ENCODE measurements around the gene NDUFA6. TPM values are rescaled to one million over a fixed set of nuclear protein-coding genes. Genes with fewer than 3 reads are reported as not detected.
"Not testable (repeated sequence)": the region's sequence is repeated elsewhere in the genome, so short reads cannot be mapped to it uniquely, and the experiment has no call there.

The NDUFA6 gene
- polyA plus RNA-seq, 2 of the 4 experiments (the other 2 are of a cell fraction) = 79.1 to 99.0 TPM

DNA sequence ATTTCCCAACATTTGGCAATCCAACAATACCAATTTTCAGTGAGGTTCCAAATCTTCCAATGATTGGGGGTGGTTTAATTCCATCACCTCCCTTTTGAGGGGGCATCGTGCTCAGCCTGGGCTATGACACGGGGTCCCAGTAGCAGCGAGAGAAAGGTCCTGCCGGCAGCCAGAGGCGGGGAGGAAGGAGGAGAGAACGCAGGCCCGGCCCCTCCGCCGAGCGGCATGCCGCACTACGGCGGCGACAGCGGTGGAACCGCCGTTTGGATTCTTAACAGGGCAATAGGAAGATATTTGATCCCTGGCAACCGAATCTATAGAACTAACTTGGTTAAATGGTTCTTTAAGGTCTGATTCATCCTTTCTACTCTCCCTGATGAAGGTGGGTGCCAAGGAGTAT is 18.3 kb upstream of the NDUFA6 start:
- Histone ChIP-seq H3K4me2 (no peak overlapping the region), H3K4me1 (no peaks in the 10 kb centered on the region), H3K4me3 (no peak overlapping the region), H3K9me3 (peaks cover 11% of the 10 kb centered on the region; the same call in 2 of the 3 replicates), H3K27ac (no peak overlapping the region)
- ChIA-PET CTCF (interaction anchor here (1.3 kb wide), 1 partner anchor 18 kb away, joined by 8 read pairs; the partner anchor contains the start of gene NDUFA6), POLR2A (no interaction called here)
- ATAC-seq (no peak), DNase-seq (ENCODE audit: low read depth in 1 of 2, low spot score in 1 of 2) (no peak), FAIRE-seq (no peak)
- WGBS (ENCODE audit: missing lambda C conversion rate) = 81% methylated on average over 16 of the region's 18 CpGs
- TF ChIP-seq, protein P1, sequence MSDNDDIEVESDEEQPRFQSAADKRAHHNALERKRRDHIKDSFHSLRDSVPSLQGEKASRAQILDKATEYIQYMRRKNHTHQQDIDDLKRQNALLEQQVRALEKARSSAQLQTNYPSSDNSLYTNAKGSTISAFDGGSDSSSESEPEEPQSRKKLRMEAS (IDR thresholded peaks at IDR 0.05) = no peak
- no peak for TF ChIP-seq HEYL (CRISPR knock-in tag; IDR thresholded peaks at IDR 0.05)
- no peak for TF ChIP-seq EHF (CRISPR knock-in tag; IDR thresholded peaks at IDR 0.05)
- no peak for TF ChIP-seq GATA3 (IDR thresholded peaks at IDR 0.05; ENCODE audit: borderline replicate concordance)
- no peak for TF ChIP-seq RFX5 (IDR thresholded peaks at IDR 0.05)
- TF ChIP-seq FOXS1 (CRISPR knock-in tag; IDR thresholded peaks at IDR 0.05) = no peak
- TF ChIP-seq, protein P2, sequence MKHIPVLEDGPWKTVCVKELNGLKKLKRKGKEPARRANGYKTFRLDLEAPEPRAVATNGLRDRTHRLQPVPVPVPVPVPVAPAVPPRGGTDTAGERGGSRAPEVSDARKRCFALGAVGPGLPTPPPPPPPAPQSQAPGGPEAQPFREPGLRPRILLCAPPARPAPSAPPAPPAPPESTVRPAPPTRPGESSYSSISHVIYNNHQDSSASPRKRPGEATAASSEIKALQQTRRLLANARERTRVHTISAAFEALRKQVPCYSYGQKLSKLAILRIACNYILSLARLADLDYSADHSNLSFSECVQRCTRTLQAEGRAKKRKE (CRISPR knock-in tag; IDR thresholded peaks at IDR 0.05; ENCODE audit: low read depth) = no peak
- TF ChIP-seq HOXA7 (CRISPR knock-in tag; IDR thresholded peaks at IDR 0.05) = no peak
- TF ChIP-seq MAFK (IDR thresholded peaks at IDR 0.05; ENCODE audit: partially characterized antibody) = no peak
- TF ChIP-seq, protein P3, sequence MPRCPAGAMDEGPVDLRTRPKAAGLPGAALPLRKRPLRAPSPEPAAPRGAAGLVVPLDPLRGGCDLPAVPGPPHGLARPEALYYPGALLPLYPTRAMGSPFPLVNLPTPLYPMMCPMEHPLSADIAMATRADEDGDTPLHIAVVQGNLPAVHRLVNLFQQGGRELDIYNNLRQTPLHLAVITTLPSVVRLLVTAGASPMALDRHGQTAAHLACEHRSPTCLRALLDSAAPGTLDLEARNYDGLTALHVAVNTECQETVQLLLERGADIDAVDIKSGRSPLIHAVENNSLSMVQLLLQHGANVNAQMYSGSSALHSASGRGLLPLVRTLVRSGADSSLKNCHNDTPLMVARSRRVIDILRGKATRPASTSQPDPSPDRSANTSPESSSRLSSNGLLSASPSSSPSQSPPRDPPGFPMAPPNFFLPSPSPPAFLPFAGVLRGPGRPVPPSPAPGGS (IDR thresholded peaks at IDR 0.05) = no peak
- TF ChIP-seq, protein P4, sequence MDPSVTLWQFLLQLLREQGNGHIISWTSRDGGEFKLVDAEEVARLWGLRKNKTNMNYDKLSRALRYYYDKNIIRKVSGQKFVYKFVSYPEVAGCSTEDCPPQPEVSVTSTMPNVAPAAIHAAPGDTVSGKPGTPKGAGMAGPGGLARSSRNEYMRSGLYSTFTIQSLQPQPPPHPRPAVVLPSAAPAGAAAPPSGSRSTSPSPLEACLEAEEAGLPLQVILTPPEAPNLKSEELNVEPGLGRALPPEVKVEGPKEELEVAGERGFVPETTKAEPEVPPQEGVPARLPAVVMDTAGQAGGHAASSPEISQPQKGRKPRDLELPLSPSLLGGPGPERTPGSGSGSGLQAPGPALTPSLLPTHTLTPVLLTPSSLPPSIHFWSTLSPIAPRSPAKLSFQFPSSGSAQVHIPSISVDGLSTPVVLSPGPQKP (IDR thresholded peaks at IDR 0.05; ENCODE audit: low read depth, low read length) = no peak
- TF ChIP-seq MAZ (IDR thresholded peaks at IDR 0.05; ENCODE audit: borderline replicate concordance, low read depth, low read length) = no peak
- no peak for TF ChIP-seq EHMT2 (IDR thresholded peaks at IDR 0.05; ENCODE audit: low read depth)
- TF ChIP-seq CHD4 (IDR thresholded peaks at IDR 0.05; ENCODE audit: borderline replicate concordance) = no peak
- TF ChIP-seq RCOR1 (IDR thresholded peaks at IDR 0.05; ENCODE audit: low read depth, low read length) = no peak
- no peak for TF ChIP-seq CBX8 (IDR thresholded peaks at IDR 0.05)
- TF ChIP-seq KDM5A (IDR thresholded peaks at IDR 0.05) = no peak
- no peak for TF ChIP-seq JUN (IDR thresholded peaks at IDR 0.05)
- TF ChIP-seq RAD21 (conservative IDR thresholded peaks at IDR 0.05 in 1 of 2, IDR thresholded peaks at IDR 0.05 in 1 of 2) = no peak

DNA sequence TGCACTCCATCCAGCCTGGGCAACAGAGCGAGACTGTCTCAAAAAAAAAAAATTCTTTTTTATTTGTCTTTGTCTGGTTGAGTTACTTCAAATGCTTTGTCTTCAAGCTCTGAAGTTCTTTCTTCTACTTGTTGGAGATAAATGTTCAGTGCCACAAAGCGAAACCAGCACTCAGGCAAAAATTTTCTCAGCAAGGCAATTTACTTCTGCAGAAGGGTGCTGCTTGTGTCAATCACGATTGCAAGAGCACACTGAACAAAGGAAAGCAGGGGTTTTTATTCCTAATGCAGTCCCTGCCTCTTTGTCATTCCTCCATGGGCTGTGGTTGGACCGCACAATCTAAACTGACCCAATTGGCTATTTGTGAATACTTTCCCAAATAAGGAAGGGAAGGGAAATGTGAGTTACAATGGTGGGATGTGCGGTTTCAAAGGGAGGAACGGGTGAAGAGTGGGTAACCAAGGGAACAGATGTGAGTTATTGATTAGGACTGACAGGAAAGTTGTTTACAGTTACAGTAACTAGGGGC is 13.8 kb upstream of the NDUFA6 start:
- H3K4me2 ChIP-seq; FAIRE-seq; ATAC-seq; DNase-seq (ENCODE audit: low read depth in 1 of 2, low spot score in 1 of 2); POLR2A ChIA-PET; H3K4me1 ChIP-seq; H3K27ac ChIP-seq; H3K4me3 ChIP-seq: not testable (repeated sequence)
- 56% methylated on average over 6 of the region's 6 CpGs for WGBS (ENCODE audit: missing lambda C conversion rate)
- CTCF ChIA-PET = interaction anchor here (0.9 to 1.4 kb wide), 2 partner anchors 14 to 64 kb away, joined by 3 to 5 read pairs; partner anchors contain the start of gene NDUFA6
- peaks cover 22% of the 10 kb centered on the region; the same call in 2 of the 3 replicates for H3K9me3 ChIP-seq

DNA sequence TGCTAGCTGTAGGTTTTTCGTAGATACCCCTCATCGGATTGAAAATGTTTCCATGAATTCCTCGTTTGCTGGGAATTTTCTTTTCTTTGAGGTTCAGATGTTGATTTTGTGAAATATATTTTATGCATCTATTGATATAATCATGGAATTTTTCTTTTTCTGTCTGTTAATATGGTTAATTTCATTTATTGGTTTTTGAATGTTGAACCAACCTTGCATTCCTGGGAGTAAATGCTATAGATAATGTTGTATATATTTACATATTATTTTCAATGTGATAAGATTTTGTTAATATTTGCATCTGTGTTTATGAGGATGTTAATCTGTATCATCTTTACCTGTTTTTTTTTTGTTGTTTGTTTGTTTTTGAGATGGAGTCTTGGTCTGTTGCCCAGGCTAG is 10.6 kb upstream of the NDUFA6 start:
- ChIA-PET POLR2A (no interaction called here), CTCF (interaction anchor here (0.6 kb wide), 1 partner anchor 144 kb away, joined by 3 read pairs; no protein-coding TSS in a partner anchor)
- Histone ChIP-seq H3K9me3 (peaks cover 22% of the 10 kb centered on the region; the same call in 2 of the 3 replicates), H3K4me2 (no peak overlapping the region), H3K4me1 (no peaks in the 10 kb centered on the region), H3K4me3 (no peak overlapping the region), H3K27ac (no peak overlapping the region)
- FAIRE-seq (no peak), DNase-seq (ENCODE audit: low read depth in 1 of 2, low spot score in 1 of 2) (no peak), ATAC-seq (no peak)
- 63% methylated on average over 3 of the region's 3 CpGs for WGBS (ENCODE audit: missing lambda C conversion rate)
- TF ChIP-seq MYC (IDR thresholded peaks at IDR 0.05; ENCODE audit: borderline replicate concordance, low read length) = no peak
- no peak for TF ChIP-seq RAD21 (conservative IDR thresholded peaks at IDR 0.05 in 1 of 2, IDR thresholded peaks at IDR 0.05 in 1 of 2)
- TF ChIP-seq EHF (CRISPR knock-in tag; IDR thresholded peaks at IDR 0.05) = no peak
- no peak for TF ChIP-seq MAZ (IDR thresholded peaks at IDR 0.05; ENCODE audit: borderline replicate concordance, low read depth, low read length)

Data from A549 (cell line).